Skeletal muscle tissue (tissue), 5 donors: ENCODE data around the gene UHMK1. TPM values are rescaled to one million over a fixed set of nuclear protein-coding genes. Genes with fewer than 3 reads are reported as not detected.

Source experiments
- H3K27ac ChIP-seq: one replicate; pipeline ENCODE4 v1.7.0; 2013; ENCODE audit warnings: mild to moderate bottlenecking, low read depth, low read length, inconsistent platforms
- H3K27me3 ChIP-seq, 3 donors: one replicate each; pipeline ENCODE4 v1.7.0; 2013; ENCODE audit warnings: low read length in 3 of 3; ENCODE audit not compliant: control insufficient read depth in 3 of 3, insufficient read depth in 3 of 3
- H3K36me3 ChIP-seq, 3 donors: one replicate each; pipeline ENCODE4 v1.7.0; 2013; ENCODE audit warnings: low read length in 3 of 3; ENCODE audit not compliant: control insufficient read depth in 3 of 3, insufficient read depth in 3 of 3
- H3K4me1 ChIP-seq, 3 donors: one replicate each; pipeline ENCODE4 v1.7.0; 2013; ENCODE audit warnings: low read length in 3 of 3, mild to moderate bottlenecking in 3 of 3; ENCODE audit not compliant: control insufficient read depth in 3 of 3, insufficient read depth in 3 of 3
- H3K4me3 ChIP-seq, 3 donors: one replicate each; pipeline ENCODE4 v1.7.0; 2013; ENCODE audit warnings: low read length in 3 of 3
- H3K9ac ChIP-seq, 3 donors: one replicate each; pipeline ENCODE4 v1.7.0; 2013; ENCODE audit warnings: low read length in 3 of 3, mild to moderate bottlenecking in 3 of 3, moderate library complexity in 2 of 3, low read depth in 1 of 3
- H3K9me3 ChIP-seq, 3 donors: one replicate each; pipeline ENCODE4 v1.7.0; 2013; ENCODE audit warnings: low read length in 3 of 3; ENCODE audit not compliant: control insufficient read depth in 3 of 3
- small RNA-seq: library from RNA; depleted of rRNA; stranded (forward); fragments of <200 nt; gene quantifications from one replicate; pipeline ENCODE3, GENCODE V24; 2014
- total RNA-seq: library from RNA; depleted of rRNA; stranded (reverse); fragments of >200 nt; gene quantifications from one replicate; pipeline ENCODE4 v1.2.3, GENCODE V29; 2014
- donor health status: Osteomylitis.

Gene UHMK1
- total RNA-seq, 1 donor from 2014 or later: 36.0 TPM

- Histone ChIP-seq H3K4me3 (no peak overlapping the region), H3K27me3 (no peaks in the 10 kb centered on the region), H3K36me3 (peaks cover 0 to 12% (median 6%) of the 10 kb centered on the region in 3 donors), H3K9me3 (no peaks in the 10 kb centered on the region), H3K27ac (peak overlapping the region; percentile 45), H3K9ac (no peak overlapping the region), H3K4me1 (peaks cover 3 to 10% (median 6%) of the 10 kb centered on the region in 3 donors)
Measured at GRCh38 chr1:162578071-162578700, 80.6 kb downstream of the UHMK1 start.

- H3K4me3 ChIP-seq: no peak overlapping the region
- H3K9ac ChIP-seq: no peak overlapping the region
- H3K36me3 ChIP-seq: peaks cover 0 to 12% (median 8%) of the 10 kb centered on the region in 3 donors
- peak overlapping the region; percentile 45 for H3K27ac ChIP-seq
- no peaks in the 10 kb centered on the region for H3K9me3 ChIP-seq
- peaks cover 3 to 10% (median 6%) of the 10 kb centered on the region in 3 donors for H3K4me1 ChIP-seq
- no peaks in the 10 kb centered on the region for H3K27me3 ChIP-seq
Measured at GRCh38 chr1:162578936-162579335, 81.3 kb downstream of the UHMK1 start.

Small RNA genes lying within 50 kb of the gene (small RNA-seq; reads per million reads assigned to genes)
- not detected for gene UQCRBP2

Other genes with a start within 250 kb of the UHMK1 start
- gene SPATA46, start 121.0 kb upstream of the UHMK1 start, total RNA-seq: not detected
- gene C1orf226, start 116.1 kb upstream of the UHMK1 start, total RNA-seq: 0.52 TPM
- 0.52 TPM for gene SH2D1B, start 85.7 kb upstream of the UHMK1 start, total RNA-seq
- 43.8 TPM for gene UAP1, start 63.9 kb downstream of the UHMK1 start, total RNA-seq
- gene DDR2, start 134.6 kb downstream of the UHMK1 start, total RNA-seq: 40.2 TPM